BE2C (cell line): ENCODE data around the gene ABCA6.

Source experiments
- DNase-seq: peaks from one replicate; pipeline ENCODE4 v3.0.0-alpha.2; 2020
- H3K27me3 ChIP-seq: fragments of 250-450 bp; sonication (Bioruptor Pico); 2 replicates; pipeline ENCODE4 v1.5.1; 2020; ENCODE audit warnings: mild to moderate bottlenecking
- H3K36me3 ChIP-seq: fragments of 250-450 bp; sonication (Bioruptor Pico); 2 replicates; pipeline ENCODE4 v1.5.1; 2020; ENCODE audit warnings: mild to moderate bottlenecking
- H3K4me1 ChIP-seq: fragments of 250-450 bp; sonication (Bioruptor Pico); 2 replicates; pipeline ENCODE4 v1.5.1; 2020
- H3K4me3 ChIP-seq: 2 replicates; pipeline ENCODE4 v1.5.1; 2011; ENCODE audit warnings: low read depth, low read length
- H3K9me3 ChIP-seq: fragments of 250-450 bp; sonication (Bioruptor Pico); 2 replicates; pipeline ENCODE4 v1.5.1; 2020
- CTCF ChIP-seq: IDR thresholded peaks from 2 replicates; pipeline ENCODE4 v1.5.1; 2012; ENCODE audit warnings: mild to moderate bottlenecking, low read depth, low read length

Gene ABCA6

GRCh38 chr17:69144331-69145255 lies 2.9 kb upstream of the ABCA6 start:
- Histone ChIP-seq H3K9me3 (no peaks in the 10 kb centered on the region), H3K36me3 (no peaks in the 10 kb centered on the region), H3K27me3 (no peaks in the 10 kb centered on the region), H3K4me1 (no peaks in the 10 kb centered on the region), H3K4me3 (no peak overlapping the region)
- no peak for TF ChIP-seq CTCF
- no peak for DNase-seq

GRCh38 chr17:69143683-69144231 lies 2.1 kb upstream of the ABCA6 start:
- Histone ChIP-seq H3K27me3 (no peaks in the 10 kb centered on the region), H3K4me1 (no peaks in the 10 kb centered on the region), H3K36me3 (no peaks in the 10 kb centered on the region), H3K4me3 (no peak overlapping the region), H3K9me3 (no peaks in the 10 kb centered on the region)
- no peak for TF ChIP-seq CTCF
- DNase-seq: no peak

GRCh38 chr17:69143151-69143550 lies 1.5 kb upstream of the ABCA6 start:
- TF ChIP-seq CTCF: no peak
- no peaks in the 10 kb centered on the region for H3K4me1 ChIP-seq
- H3K4me3 ChIP-seq: no peak overlapping the region
- no peak for DNase-seq
- no peaks in the 10 kb centered on the region for H3K27me3 ChIP-seq
- H3K9me3 ChIP-seq: no peaks in the 10 kb centered on the region
- H3K36me3 ChIP-seq: no peaks in the 10 kb centered on the region

GRCh38 chr17:69142175-69142802 lies 594 bp upstream of the ABCA6 start:
- no peaks in the 10 kb centered on the region for H3K27me3 ChIP-seq
- no peaks in the 10 kb centered on the region for H3K9me3 ChIP-seq
- no peaks in the 10 kb centered on the region for H3K4me1 ChIP-seq
- H3K4me3 ChIP-seq: no peak overlapping the region
- TF ChIP-seq CTCF: no peak
- DNase-seq: no peak
- no peaks in the 10 kb centered on the region for H3K36me3 ChIP-seq

GRCh38 chr17:69134112-69134511 lies 7.6 kb downstream of the ABCA6 start:
- Histone ChIP-seq H3K36me3 (no peaks in the 10 kb centered on the region), H3K27me3 (no peaks in the 10 kb centered on the region), H3K4me1 (no peaks in the 10 kb centered on the region), H3K9me3 (no peaks in the 10 kb centered on the region), H3K4me3 (no peak overlapping the region)
- TF ChIP-seq CTCF: no peak
- DNase-seq: no peak
